Fibroblast of lung (primary cell): ENCODE measurements around the gene TTL. TPM values are rescaled to one million over a fixed set of nuclear protein-coding genes. Genes with fewer than 3 reads are reported as not detected.
"Not testable (repeated sequence)": the region's sequence is repeated elsewhere in the genome, so short reads cannot be mapped to it uniquely, and the experiment has no call there.

ENCODE experiments used
- DNase-seq, 2 donors: peaks; one replicate each; pipeline versions ENCODE4 v3.0.0 to v3.0.0-alpha.2; 2010; ENCODE audit warnings: low read depth in 2 of 2
- H2AFZ ChIP-seq: 2 replicates; pipeline ENCODE4 v1.5.1; 2012; ENCODE audit warnings: low read length, control low read depth, inconsistent platforms
- H3K27ac ChIP-seq: 2 replicates; pipeline ENCODE4 v1.5.1; 2011; ENCODE audit warnings: low read length, control low read depth; ENCODE audit not compliant: insufficient read depth
- H3K27me3 ChIP-seq: 2 replicates; pipeline ENCODE4 v1.5.1; 2011; ENCODE audit warnings: mild to moderate bottlenecking, low read length; ENCODE audit not compliant: control insufficient read depth, insufficient read depth
- H3K36me3 ChIP-seq: 2 replicates; pipeline ENCODE4 v1.5.1; 2011; ENCODE audit warnings: low read length; ENCODE audit not compliant: control insufficient read depth, insufficient read depth
- H3K4me1 ChIP-seq: 2 replicates; pipeline ENCODE4 v1.5.1; 2011; ENCODE audit warnings: low read length; ENCODE audit not compliant: control insufficient read depth, insufficient read depth; ENCODE audit errors: extremely low read depth
- H3K4me2 ChIP-seq: 2 replicates; pipeline ENCODE4 v1.5.1; 2011; ENCODE audit warnings: low read length, control low read depth; ENCODE audit not compliant: insufficient read depth; ENCODE audit errors: extremely low read depth
- H3K4me3 ChIP-seq, 4 experiments: fragments of 200-600 bp in 1 of 4; sonication (generic) in 1 of 4; replicated peaks in 1 of 4; 2 replicates each; pipeline ENCODE4 v1.5.1; 2011 to 2016; ENCODE audit warnings: low read length in 4 of 4, low read depth in 3 of 4, mild to moderate bottlenecking in 3 of 4, control low read depth in 2 of 4, inconsistent platforms in 1 of 4, mixed read lengths in 1 of 4; ENCODE audit not compliant: insufficient read depth in 1 of 4; ENCODE audit errors: control extremely low read depth in 1 of 4
- H3K79me2 ChIP-seq: 2 replicates; pipeline ENCODE4 v1.5.1; 2012; ENCODE audit warnings: mild to moderate bottlenecking, low read length, inconsistent platforms; ENCODE audit not compliant: control insufficient read depth, insufficient read depth
- H3K9ac ChIP-seq: 2 replicates; pipeline ENCODE4 v1.5.1; 2011; ENCODE audit warnings: mild to moderate bottlenecking, low read length, control low read depth; ENCODE audit not compliant: insufficient read depth
- H3K9me3 ChIP-seq: 2 replicates; pipeline ENCODE4 v1.5.1; 2012; ENCODE audit warnings: low read depth, low read length; ENCODE audit not compliant: control insufficient read depth, insufficient read depth
- H4K20me1 ChIP-seq: 2 replicates; pipeline ENCODE4 v1.5.1; 2011; ENCODE audit warnings: low read length; ENCODE audit not compliant: control insufficient read depth, insufficient read depth; ENCODE audit errors: extremely low read depth
- EZH2 ChIP-seq: IDR thresholded peaks from 2 replicates; pipeline ENCODE4 v1.5.1; 2012; ENCODE audit warnings: low read length, control low read depth, mild to moderate bottlenecking; ENCODE audit errors: missing control alignments
- polyA plus RNA-seq, 2 donors: library from polyadenylated mRNA; depleted of rRNA in 1 of 2; stranded (reverse) in 1 of 2; unstranded in 1 of 2; fragments of >200 nt; gene quantifications; 2 replicates each; pipeline ENCODE4 v1.2.1, GENCODE V29; 2011 to 2012; ENCODE audit warnings: missing spikeins in 1 of 2
- total RNA-seq: library from RNA; depleted of rRNA; stranded (reverse); fragments of >200 nt; gene quantifications from 2 replicates; pipeline ENCODE4 v1.2.1, GENCODE V29; 2014
- TF ChIP-seq, protein P1 (sequence below), 2 donors: IDR thresholded peaks in 1 of 2; conservative IDR thresholded peaks in 1 of 2; 1 replicate in 1 of 2; 2 replicates in 1 of 2; pipeline ENCODE4 v1.5.1; 2011 to 2012; ENCODE audit warnings: low read length in 2 of 2, control low read depth in 1 of 2, inconsistent platforms in 1 of 2, low read depth in 1 of 2, mild to moderate bottlenecking in 1 of 2

Gene TTL
- total and polyA plus RNA-seq, 2 donors (not counting 1 experiment from before 2014, with no cell fraction given): 28.2 to 30.9 TPM

DNA sequence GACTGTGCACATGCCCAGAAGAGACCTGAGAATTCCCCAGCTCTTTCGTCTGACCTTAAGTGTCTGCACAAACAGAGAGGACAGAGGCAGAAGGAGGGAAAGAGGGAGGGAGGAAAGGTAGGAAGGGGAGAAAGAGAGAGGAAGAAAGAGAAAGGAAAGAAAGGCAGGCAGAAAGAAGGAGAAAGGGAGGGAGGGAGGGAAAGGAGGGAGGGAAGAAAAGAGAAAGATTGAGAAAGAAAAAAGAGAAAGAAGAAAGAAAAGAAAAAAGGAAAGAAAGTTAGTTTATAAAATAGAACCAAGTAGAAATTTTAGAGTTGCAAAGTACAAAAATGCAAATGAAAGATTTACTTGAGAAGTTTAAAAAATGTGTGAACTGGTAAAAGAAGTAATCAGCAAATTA is 52.9 kb downstream of the TTL start:
- TF ChIP-seq, protein P1, sequence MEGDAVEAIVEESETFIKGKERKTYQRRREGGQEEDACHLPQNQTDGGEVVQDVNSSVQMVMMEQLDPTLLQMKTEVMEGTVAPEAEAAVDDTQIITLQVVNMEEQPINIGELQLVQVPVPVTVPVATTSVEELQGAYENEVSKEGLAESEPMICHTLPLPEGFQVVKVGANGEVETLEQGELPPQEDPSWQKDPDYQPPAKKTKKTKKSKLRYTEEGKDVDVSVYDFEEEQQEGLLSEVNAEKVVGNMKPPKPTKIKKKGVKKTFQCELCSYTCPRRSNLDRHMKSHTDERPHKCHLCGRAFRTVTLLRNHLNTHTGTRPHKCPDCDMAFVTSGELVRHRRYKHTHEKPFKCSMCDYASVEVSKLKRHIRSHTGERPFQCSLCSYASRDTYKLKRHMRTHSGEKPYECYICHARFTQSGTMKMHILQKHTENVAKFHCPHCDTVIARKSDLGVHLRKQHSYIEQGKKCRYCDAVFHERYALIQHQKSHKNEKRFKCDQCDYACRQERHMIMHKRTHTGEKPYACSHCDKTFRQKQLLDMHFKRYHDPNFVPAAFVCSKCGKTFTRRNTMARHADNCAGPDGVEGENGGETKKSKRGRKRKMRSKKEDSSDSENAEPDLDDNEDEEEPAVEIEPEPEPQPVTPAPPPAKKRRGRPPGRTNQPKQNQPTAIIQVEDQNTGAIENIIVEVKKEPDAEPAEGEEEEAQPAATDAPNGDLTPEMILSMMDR (conservative IDR thresholded peaks at IDR 0.05 in 1 of 2, IDR thresholded peaks at IDR 0.05 in 1 of 2; ENCODE audit: low read depth in 1 of 2, low read length in 2 of 2): no peak
- TF ChIP-seq EZH2: no peak
- DNase-seq: no peak

DNA sequence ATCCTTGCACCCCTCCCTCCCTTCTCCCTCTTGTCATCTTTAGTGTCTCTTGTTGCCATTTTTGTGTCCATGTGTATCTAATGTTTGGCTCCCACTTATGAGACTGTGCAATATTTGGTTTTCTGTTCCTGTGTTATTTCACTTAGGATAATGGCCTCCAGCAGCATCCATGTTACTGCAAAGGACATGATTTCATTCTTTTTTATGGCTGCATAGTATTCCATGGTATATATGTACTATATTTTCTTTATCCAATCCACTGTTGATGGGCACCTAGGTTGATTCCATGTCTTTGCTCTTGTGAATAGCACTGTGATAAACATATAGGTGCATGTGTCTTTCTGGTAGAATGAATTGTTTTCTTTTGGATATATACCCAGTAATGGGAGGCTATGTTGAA is 54.7 kb downstream of the TTL start:
- H3K9me3 ChIP-seq, H3K4me3 ChIP-seq, H3K36me3 ChIP-seq, H3K4me1 ChIP-seq, H2AFZ ChIP-seq, DNase-seq, H4K20me1 ChIP-seq, H3K27me3 ChIP-seq, H3K4me2 ChIP-seq, H3K79me2 ChIP-seq, H3K9ac ChIP-seq, H3K27ac ChIP-seq: not testable (repeated sequence)

More for the DNA sequence above, 52.9 kb downstream of the TTL start:
- Histone ChIP-seq H3K27ac (no peak overlapping the region), H3K36me3 (peaks cover 6% of the 10 kb centered on the region), H3K4me1 (no peaks in the 10 kb centered on the region), H3K9ac (no peak overlapping the region), H3K4me2 (no peak overlapping the region), H3K27me3 (no peaks in the 10 kb centered on the region), H3K79me2 (no peaks in the 10 kb centered on the region), H3K9me3 (no peaks in the 10 kb centered on the region), H2AFZ (no peak overlapping the region), H3K4me3 (no peak overlapping the region), H4K20me1 (no peaks in the 10 kb centered on the region)

DNA sequence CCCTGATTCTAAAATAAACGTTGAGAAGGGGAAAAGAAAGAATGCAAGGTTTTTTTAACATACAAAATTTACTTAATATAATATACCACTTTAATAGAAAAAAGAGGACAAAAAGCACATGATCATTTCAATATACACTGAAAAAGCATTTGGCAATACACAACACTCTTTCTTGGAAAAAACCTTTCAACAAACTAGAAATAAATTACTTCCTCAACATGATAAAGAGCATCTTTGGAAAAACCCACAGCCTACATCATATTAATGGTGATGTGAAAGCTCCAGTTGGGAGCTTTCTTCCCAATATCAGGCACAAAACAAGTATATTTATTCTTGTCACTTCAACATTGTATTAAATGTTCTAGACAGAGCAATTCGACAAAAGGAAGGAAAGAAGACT is 57.4 kb downstream of the TTL start:
- no peak for TF ChIP-seq EZH2
- TF ChIP-seq, protein P1 (conservative IDR thresholded peaks at IDR 0.05 in 1 of 2, IDR thresholded peaks at IDR 0.05 in 1 of 2; ENCODE audit: low read depth in 1 of 2, low read length in 2 of 2): no peak
- Histone ChIP-seq H3K4me2 (no peak overlapping the region), H3K4me1 (peaks cover 2% of the 10 kb centered on the region), H3K9me3 (no peaks in the 10 kb centered on the region), H3K27ac (no peak overlapping the region), H2AFZ (no peak overlapping the region), H3K79me2 (peaks cover 18% of the 10 kb centered on the region), H4K20me1 (no peaks in the 10 kb centered on the region), H3K9ac (no peak overlapping the region), H3K36me3 (no peaks in the 10 kb centered on the region), H3K27me3 (no peaks in the 10 kb centered on the region), H3K4me3 (no peak overlapping the region)
- no peak for DNase-seq
